A549 (cell line): Measurements from ENCODE around the gene PINK1. TPM values are rescaled to one million over a fixed set of nuclear protein-coding genes. Genes with fewer than 3 reads are reported as not detected.

ENCODE experiments used
- ATAC-seq, 2 experiments: fragments of 200-7000 bp in 1 of 2; fragments of >200 bp in 1 of 2; cut with Nextera tagmentation in 1 of 2; cut with Tn5 transposase in 1 of 2; 3 replicates each; pipeline versions ENCODE4 v1.8.0 to v1.9.1; 2018 to 2020; ENCODE audit warnings: mild to moderate bottlenecking in 1 of 2, moderate library complexity in 1 of 2
- CTCF ChIA-PET: fragments of 300-600 bp; sonication (Branson Sonifier 250); formaldehyde crosslinking; extraction: SDS; loops from one replicate; lab custom pipeline; 2021; ENCODE audit warnings: antibody characterized with exemption, inconsistent platforms; lab: Yijun Ruan, JAX
- POLR2A ChIA-PET: fragments of 350-600 bp; formaldehyde crosslinking; extraction: SDS; loops from one replicate; lab custom pipeline; 2021; ENCODE audit warnings: antibody characterized with exemption, inconsistent platforms; lab: Yijun Ruan, JAX
- DNase-seq, 2 experiments: peaks; one replicate each; pipeline versions ENCODE4 v3.0.0 to v3.0.0-alpha.2; 2011 to 2016; ENCODE audit warnings: low read depth in 1 of 2, low spot score in 1 of 2
- FAIRE-seq: peaks from 2 replicates; lab custom pipeline; 2011; peaks lifted over from hg19 to GRCh38; lab: Jason Lieb, UNC
- H3K27ac ChIP-seq, 2 experiments: fragments of >200 bp; sonication (Bioruptor Twin); formaldehyde crosslinking; 3 replicates each; pipeline ENCODE4 v1.5.1; 2016 to 2017
- H3K4me1 ChIP-seq: fragments of >200 bp; sonication (Bioruptor Twin); formaldehyde crosslinking; 3 replicates; pipeline ENCODE4 v1.6.1; 2016
- H3K4me2 ChIP-seq: fragments of >200 bp; sonication (Bioruptor Twin); formaldehyde crosslinking; 3 replicates; pipeline ENCODE4 v1.6.1; 2016
- H3K4me3 ChIP-seq: fragments of >200 bp; sonication (Bioruptor Twin); formaldehyde crosslinking; 3 replicates; pipeline ENCODE4 v1.5.1; 2016
- H3K9me3 ChIP-seq: fragments of >200 bp; sonication (Bioruptor Twin); formaldehyde crosslinking; 3 replicates; pipeline ENCODE4 v1.6.1; 2016
- BHLHE40 ChIP-seq: IDR thresholded peaks from 2 replicates; pipeline ENCODE4 v1.6.1; 2012; ENCODE audit warnings: low read depth, low read length, inconsistent platforms
- CTCF ChIP-seq: fragments of >200 bp; sonication (Bioruptor Twin); formaldehyde crosslinking; IDR thresholded peaks from 3 replicates; pipeline ENCODE4 v1.5.1; 2016
- E2F6 ChIP-seq: IDR thresholded peaks from 2 replicates; pipeline ENCODE4 v1.6.1; 2012; ENCODE audit warnings: low read depth, borderline replicate concordance
- EHMT2 ChIP-seq: fragments of 200-600 bp; sonication (generic); IDR thresholded peaks from 2 replicates; pipeline ENCODE4 v1.6.1; 2016; ENCODE audit warnings: antibody characterized with exemption, low read depth, mild to moderate bottlenecking, moderate library complexity
- GATA3 ChIP-seq: IDR thresholded peaks from 2 replicates; pipeline ENCODE4 v1.6.1; 2012; ENCODE audit warnings: borderline replicate concordance
- HMGXB4 ChIP-seq: fragments of 250-450 bp; sonication (Bioruptor Pico); IDR thresholded peaks from 2 replicates; pipeline ENCODE4 v1.5.0; 2021; ENCODE audit warnings: mild to moderate bottlenecking, moderate library complexity, borderline replicate concordance
- HOXB5 ChIP-seq: fragments of 250-450 bp; sonication (Bioruptor Pico); IDR thresholded peaks from 2 replicates; pipeline ENCODE4 v1.5.0; 2020; ENCODE audit warnings: mild to moderate bottlenecking, moderate library complexity
- JUN ChIP-seq, 2 experiments: fragments of >200 bp; sonication (Bioruptor Twin); formaldehyde crosslinking; IDR thresholded peaks; 2 replicates in 1 of 2; 3 replicates in 1 of 2; pipeline ENCODE4 v1.6.1; 2016 to 2017
- KDM5A ChIP-seq: fragments of 200-600 bp; sonication (generic); IDR thresholded peaks from 2 replicates; pipeline ENCODE4 v1.6.1; 2016; ENCODE audit warnings: antibody characterized with exemption, mild to moderate bottlenecking
- MAX ChIP-seq: IDR thresholded peaks from 2 replicates; pipeline ENCODE4 v1.6.1; 2012
- MAZ ChIP-seq: fragments of 150-350 bp; IDR thresholded peaks from 2 replicates; pipeline ENCODE4 v1.6.1; 2014; ENCODE audit warnings: antibody characterized with exemption, low read depth, low read length, borderline replicate concordance
- NPAS2 ChIP-seq: fragments of 250-450 bp; sonication (Bioruptor Pico); IDR thresholded peaks from 2 replicates; pipeline ENCODE4 v1.8.0; 2022; ENCODE audit warnings: mild to moderate bottlenecking, moderate library complexity, borderline replicate concordance
- NR3C1 ChIP-seq: fragments of >200 bp; sonication (Bioruptor Twin); formaldehyde crosslinking; IDR thresholded peaks from 3 replicates; pipeline ENCODE4 v1.6.1; 2017
- PBX3 ChIP-seq: IDR thresholded peaks from 2 replicates; pipeline ENCODE4 v1.6.1; 2012
- RAD21 ChIP-seq, 2 experiments: fragments of >200 bp in 1 of 2; sonication (Bioruptor Twin) in 1 of 2; formaldehyde crosslinking in 1 of 2; IDR thresholded peaks in 1 of 2; conservative IDR thresholded peaks in 1 of 2; 2 replicates in 1 of 2; 3 replicates in 1 of 2; pipeline ENCODE4 v1.6.1; 2012 to 2018; ENCODE audit warnings: inconsistent platforms in 1 of 2
- SMC3 ChIP-seq: fragments of >200 bp; sonication (Bioruptor Twin); formaldehyde crosslinking; IDR thresholded peaks from 3 replicates; pipeline ENCODE4 v1.6.1; 2018; ENCODE audit warnings: inconsistent platforms
- USF2 ChIP-seq: fragments of 450-650 bp; IDR thresholded peaks from 2 replicates; pipeline ENCODE4 v1.6.1; 2014; ENCODE audit warnings: antibody characterized with exemption
- ZSCAN20 ChIP-seq: fragments of 250-450 bp; sonication (Bioruptor Pico); IDR thresholded peaks from 2 replicates; pipeline ENCODE4 v1.8.0; 2022; ENCODE audit warnings: mild to moderate bottlenecking, moderate library complexity
- WGBS: methylation state at CpG from one replicate; pipeline ENCODE4 v1.1.6; 2017; ENCODE audit errors: missing lambda C conversion rate; 5-methylcytosine and 5-hydroxymethylcytosine counted together
- polyA plus RNA-seq, 4 experiments: library from polyadenylated mRNA; depleted of rRNA in 3 of 4; stranded (reverse); fragments of >200 nt; fragmentation: RNase III in 1 of 4; extraction: RNeasy Plus Mini Kit Qiagen cat#74134 plus additional on column Dnase treatment in 1 of 4; gene quantifications; 2 replicates in 3 of 4; 3 replicates in 1 of 4; pipeline ENCODE4 v1.2.3, GENCODE V29; 2011 to 2017

PINK1 gene
- polyA plus RNA-seq, 2 of the 4 experiments (the other 2 are of a cell fraction): 18.9 to 51.4 TPM

- Histone ChIP-seq H3K27ac (peak overlapping the region; percentile 97), H3K4me3 (peak overlapping the region; percentile 48), H3K4me1 (peaks cover 28% of the 10 kb centered on the region), H3K9me3 (no peaks in the 10 kb centered on the region), H3K4me2 (peak overlapping the region; percentile 79)
- ChIA-PET POLR2A (interaction anchor here (0.6 to 1.3 kb wide), 6 partner anchors 21 to 499 kb away, joined by 3 to 9 read pairs (median 4); partner anchors contain the start of genes DDOST, HP1BP3 and KIF17), CTCF (interaction anchor here (0.6 to 5.0 kb wide), 44 partner anchors 8 to 895 kb away, joined by 3 to 55 read pairs (median 4); partner anchors contain the start of genes DDOST, HP1BP3 and KIF17)
- TF ChIP-seq SMC3 (peak; percentile 89), GATA3 (peak; percentile 30; the same call in 1 of the 2 replicates), KDM5A (peak; percentile 74; the same call in 1 of the 2 replicates), JUN (IDR thresholded peaks at IDR 0.05) (peak in 1 of 2 experiments; percentile 24; a peak in 1 of 5 replicates), ZSCAN20 (CRISPR knock-in tag) (no peak), NR3C1 (no peak), MAX (peak; percentile 92), E2F6 (0 out of 2 replicates have a peak, but pooled peaks have one; percentile 57), MAZ (0 out of 2 replicates have a peak, but pooled peaks have one; percentile 60), HOXB5 (CRISPR knock-in tag) (no peak), RAD21 (conservative IDR thresholded peaks at IDR 0.05 in 1 of 2, IDR thresholded peaks at IDR 0.05 in 1 of 2) (peak; percentile 81 to 96), EHMT2 (no peak), CTCF (peak; percentile 81), NPAS2 (CRISPR knock-in tag) (peak; percentile 38; the same call in 1 of the 2 replicates), PBX3 (no peak), USF2 (peak; percentile 85), HMGXB4 (no peak), BHLHE40 (peak; percentile 97)
- ATAC-seq: peak; percentile 94
- 57% methylated on average over 1 of the region's 46 CpGs for WGBS
- no peak for FAIRE-seq
- peak; percentile 87 to 89 for DNase-seq
Measured at GRCh38 chr1:20696397-20697333, 63.4 kb downstream of the PINK1 start.
